ENCODE results near the gene FLNB.

GRCh38 chr3:58009026-58009748, 965 bp downstream of the FLNB start:
- TF ChIP-seq DDIT3 (CRISPR knock-in tag; IDR thresholded peaks at IDR 0.05) = no peak
- no peak for TF ChIP-seq ZKSCAN1 (IDR thresholded peaks at IDR 0.05; ENCODE audit: low read length)
- TF ChIP-seq FOXJ3 (CRISPR knock-in tag; IDR thresholded peaks at IDR 0.05; ENCODE audit: borderline replicate concordance) = no peak
- TF ChIP-seq NONO (IDR thresholded peaks at IDR 0.05) = no peak
- no peak for TF ChIP-seq NONO (CRISPR knock-in tag; conservative IDR thresholded peaks at IDR 0.05)
- no peak for TF ChIP-seq NR2F6 (IDR thresholded peaks at IDR 0.05)
- no peak for TF ChIP-seq NR2F6 (CRISPR knock-in tag; IDR thresholded peaks at IDR 0.05)
- TF ChIP-seq EP300 (IDR thresholded peaks at IDR 0.05; ENCODE audit: low read depth in 2 of 2, low read length in 2 of 2) = no peak
- TF ChIP-seq EP300 (CRISPR knock-in tag; IDR thresholded peaks at IDR 0.05; ENCODE audit: borderline replicate concordance) = no peak
- no peak for TF ChIP-seq CC2D1A (CRISPR knock-in tag; IDR thresholded peaks at IDR 0.05)
- TF ChIP-seq NFKB2 (CRISPR knock-in tag; IDR thresholded peaks at IDR 0.05; ENCODE audit: borderline replicate concordance) = no peak
- TF ChIP-seq POLR2AphosphoS5 (IDR thresholded peaks at IDR 0.05; ENCODE audit: low read depth, low read length) = no peak
- no peak for TF ChIP-seq KAT8 (CRISPR knock-in tag; IDR thresholded peaks at IDR 0.05)
